GM10266 (cell line): ENCODE data around the gene EPS8L3.

ENCODE experiments used
- DNase-seq: peaks from one replicate; pipeline ENCODE4 v3.0.0; 2012; ENCODE audit errors: extremely low spot score
- TF ChIP-seq, protein P1 (sequence below): IDR thresholded peaks from 2 replicates; pipeline ENCODE4 v1.5.1; 2012; ENCODE audit warnings: mild to moderate bottlenecking, low read depth; ENCODE audit not compliant: control insufficient read depth, insufficient read depth; ENCODE audit errors: missing control alignments

Gene EPS8L3

GRCh38 chr1:109783436-109783835, 19.7 kb upstream of the EPS8L3 start:
- no peak for DNase-seq
- TF ChIP-seq, protein P1, sequence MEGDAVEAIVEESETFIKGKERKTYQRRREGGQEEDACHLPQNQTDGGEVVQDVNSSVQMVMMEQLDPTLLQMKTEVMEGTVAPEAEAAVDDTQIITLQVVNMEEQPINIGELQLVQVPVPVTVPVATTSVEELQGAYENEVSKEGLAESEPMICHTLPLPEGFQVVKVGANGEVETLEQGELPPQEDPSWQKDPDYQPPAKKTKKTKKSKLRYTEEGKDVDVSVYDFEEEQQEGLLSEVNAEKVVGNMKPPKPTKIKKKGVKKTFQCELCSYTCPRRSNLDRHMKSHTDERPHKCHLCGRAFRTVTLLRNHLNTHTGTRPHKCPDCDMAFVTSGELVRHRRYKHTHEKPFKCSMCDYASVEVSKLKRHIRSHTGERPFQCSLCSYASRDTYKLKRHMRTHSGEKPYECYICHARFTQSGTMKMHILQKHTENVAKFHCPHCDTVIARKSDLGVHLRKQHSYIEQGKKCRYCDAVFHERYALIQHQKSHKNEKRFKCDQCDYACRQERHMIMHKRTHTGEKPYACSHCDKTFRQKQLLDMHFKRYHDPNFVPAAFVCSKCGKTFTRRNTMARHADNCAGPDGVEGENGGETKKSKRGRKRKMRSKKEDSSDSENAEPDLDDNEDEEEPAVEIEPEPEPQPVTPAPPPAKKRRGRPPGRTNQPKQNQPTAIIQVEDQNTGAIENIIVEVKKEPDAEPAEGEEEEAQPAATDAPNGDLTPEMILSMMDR, result no peak

GRCh38 chr1:109782927-109783326, 19.2 kb upstream of the EPS8L3 start:
- no peak for DNase-seq
- TF ChIP-seq, protein P1, result no peak

- no peak for DNase-seq
- TF ChIP-seq, protein P1, result no peak
These were observed 18.8 kb upstream of the EPS8L3 start for GRCh38 chr1:109782514-109782913.

- no peak for DNase-seq
- TF ChIP-seq, protein P1, result no peak
These were observed 18.1 kb upstream of the EPS8L3 start for GRCh38 chr1:109781806-109782205.

GRCh38 chr1:109780982-109781381, 17.3 kb upstream of the EPS8L3 start:
- no peak for DNase-seq
- TF ChIP-seq, protein P1, result no peak

DNA sequence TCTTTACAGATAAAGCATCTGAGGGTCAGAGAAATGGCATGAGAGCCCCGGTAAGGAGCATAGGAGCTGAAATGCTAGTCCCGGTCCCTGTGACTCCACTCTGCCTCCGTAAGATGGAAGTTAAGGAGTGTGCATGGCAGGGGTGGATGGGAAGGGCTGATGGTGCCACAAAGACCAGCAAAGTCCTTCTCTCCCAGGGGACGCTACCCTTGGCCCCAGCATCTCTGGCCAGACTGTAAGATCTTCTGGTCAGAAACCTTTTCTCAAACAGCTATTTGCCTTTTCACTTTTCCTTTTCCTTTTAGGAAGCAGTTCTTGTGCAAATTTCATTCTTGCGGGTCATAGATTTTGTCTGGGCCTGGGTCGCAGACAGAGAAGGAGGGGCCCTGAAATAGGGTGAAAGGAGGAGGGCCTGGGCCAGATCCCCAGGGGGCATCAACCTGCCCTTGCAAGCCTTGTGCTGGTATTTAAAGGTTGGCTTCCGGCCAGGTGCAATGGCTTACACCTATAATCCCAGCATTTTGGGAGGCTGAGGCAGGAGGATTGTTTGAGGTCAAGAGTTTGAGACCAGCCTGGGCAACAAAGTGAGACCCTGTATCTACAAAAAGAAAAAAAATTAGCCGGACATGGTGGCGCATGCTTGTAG, 14.4 kb upstream of the EPS8L3 start:
- TF ChIP-seq, protein P1, result no peak
- no peak for DNase-seq

DNA sequence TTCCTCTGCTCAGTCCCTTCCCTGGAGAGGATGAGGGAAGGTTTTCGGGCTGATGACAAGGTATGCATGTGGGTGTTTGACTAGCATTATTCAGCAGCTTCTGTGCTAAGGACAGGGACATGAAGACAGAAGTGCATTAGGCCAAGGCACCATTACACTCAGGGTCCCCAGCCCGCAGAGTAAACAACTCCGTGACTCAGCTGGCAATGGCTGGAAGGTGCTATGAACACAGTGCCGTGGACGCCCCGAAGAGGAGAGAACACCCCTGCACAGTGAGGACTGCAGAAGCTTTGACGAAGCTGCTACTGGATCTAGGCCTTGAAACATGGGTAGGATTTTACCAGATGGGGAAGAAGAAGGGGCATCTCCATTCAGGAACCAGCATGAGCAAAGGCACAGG, 13.7 kb upstream of the EPS8L3 start:
- no peak for DNase-seq
- TF ChIP-seq, protein P1, result no peak
